ENCODE results near the gene ALG3.
A peak's percentile ranks its signal among the peaks of the same experiment; 100 is the strongest.

The ALG3 gene

DNA sequence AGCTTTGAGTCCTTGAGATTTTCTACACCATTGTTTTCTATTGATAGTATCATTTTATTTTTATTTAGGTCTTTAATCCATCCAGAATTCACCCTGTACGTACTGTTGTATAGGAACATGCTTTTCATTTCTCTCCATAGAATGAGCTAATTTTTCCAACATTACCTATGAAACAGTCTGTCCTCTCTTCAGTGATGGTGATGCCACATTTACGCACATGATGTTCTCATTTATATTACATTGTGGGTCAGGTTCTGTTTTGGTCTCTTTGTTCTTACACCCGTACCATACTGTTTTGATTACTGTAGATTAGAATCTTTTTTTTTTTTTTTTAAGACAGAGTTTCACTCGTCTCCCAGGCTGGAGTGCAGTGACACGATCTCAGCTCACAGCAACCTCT is 37.0 kb downstream of the ALG3 start:
- intact Hi-C loops (cut with DNase I), result no loop called here
- DNase-seq, result no peak

DNA sequence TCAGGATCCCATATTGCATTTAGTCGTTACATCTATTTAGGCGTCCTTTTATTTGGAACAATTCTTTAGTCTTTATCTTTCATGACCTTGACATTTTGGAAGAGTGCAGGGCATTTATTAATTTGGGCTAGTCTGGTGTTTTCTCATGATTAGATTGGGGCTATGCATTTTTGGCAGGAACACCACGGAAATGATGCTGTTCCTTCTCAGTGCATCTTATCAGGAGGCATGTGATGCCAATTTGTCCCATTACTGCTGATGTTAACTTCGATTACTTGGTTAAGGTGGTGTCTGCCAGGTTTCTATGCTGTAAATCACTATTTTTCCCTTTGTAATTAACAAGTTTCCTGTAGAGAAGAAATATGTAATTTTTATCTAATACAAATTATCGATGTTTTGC is 37.5 kb downstream of the ALG3 start:
- DNase-seq, result no peak
- intact Hi-C loops (cut with DNase I), result no loop called here

DNA sequence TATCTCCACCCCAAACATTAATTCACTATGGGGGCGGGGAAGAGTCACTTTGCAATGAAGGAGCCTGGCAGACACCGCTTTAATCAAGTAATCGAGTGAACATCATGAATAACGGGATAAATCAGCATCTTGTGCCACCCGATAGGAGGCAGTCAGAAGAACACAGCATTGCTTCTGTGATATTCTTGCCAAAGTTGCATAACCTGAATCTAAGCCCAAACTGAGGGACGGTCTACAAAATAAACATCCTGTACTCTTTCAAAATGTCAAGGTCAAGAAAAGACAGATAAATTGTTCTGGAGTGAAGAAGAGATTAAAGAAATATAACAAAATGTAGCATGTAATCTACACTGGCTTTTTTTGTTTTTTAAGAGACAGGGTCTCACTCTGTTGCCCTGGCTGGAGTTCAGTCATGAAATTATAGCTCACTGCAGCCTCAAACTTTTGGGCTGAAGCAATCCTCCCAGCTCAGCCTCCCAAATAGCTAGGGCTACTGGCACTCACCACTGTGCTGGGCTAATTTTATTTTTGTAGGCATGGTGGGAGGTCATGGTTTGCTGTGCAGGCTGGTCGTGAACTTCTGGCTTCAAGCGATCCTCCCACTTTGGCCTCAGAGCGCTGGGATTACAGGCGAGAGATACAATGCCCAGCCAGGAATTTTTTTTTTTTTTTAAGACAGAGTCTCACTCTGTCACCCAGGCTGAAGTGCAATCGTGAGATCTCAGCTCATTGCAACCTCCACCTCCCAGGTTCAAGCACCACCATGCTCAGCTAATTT is 39.4 kb downstream of the ALG3 start:
- intact Hi-C loops (cut with DNase I), result no loop called here
- peak in 1 of 10 donors; percentile 9 for DNase-seq

DNA sequence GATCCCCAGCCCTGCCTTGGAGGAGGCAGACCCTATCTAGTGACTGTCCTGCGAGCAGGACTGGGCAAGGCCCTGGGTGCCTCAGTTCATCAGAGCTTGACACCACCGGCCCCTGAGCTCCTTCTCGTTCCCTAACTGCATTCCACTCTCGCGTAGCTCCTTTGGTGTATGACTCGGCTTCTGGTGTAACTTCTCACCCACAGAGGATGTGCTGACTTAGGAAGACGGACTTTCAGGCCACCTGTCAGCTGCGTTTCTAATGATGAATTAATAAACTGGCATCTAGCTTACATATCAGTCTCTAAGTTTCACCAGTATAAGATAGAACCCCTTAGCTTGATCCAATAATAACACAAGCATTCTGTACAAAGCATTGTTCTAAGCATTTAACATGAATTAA is 45.2 kb downstream of the ALG3 start:
- intact Hi-C loops (cut with DNase I), result no loop called here
- DNase-seq, result no peak

DNA sequence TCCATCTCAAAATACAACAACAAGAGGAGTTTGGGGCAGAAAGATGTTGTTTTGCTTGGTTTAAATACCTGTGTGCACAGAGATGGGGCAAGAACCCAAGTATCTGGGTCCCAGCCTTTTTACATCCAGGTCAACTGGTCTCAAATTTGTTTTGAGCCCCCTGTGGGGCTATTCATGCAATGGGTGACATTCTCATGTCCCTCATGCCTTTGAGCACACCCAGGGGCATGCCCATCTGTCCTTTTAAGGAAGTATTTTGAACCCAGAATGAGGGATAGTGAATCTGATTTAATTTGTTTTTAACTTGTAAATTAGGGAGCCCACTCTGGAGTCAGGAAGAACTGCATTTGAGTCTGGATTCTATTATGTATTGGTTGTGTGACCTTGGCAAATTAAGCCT is 47.9 kb downstream of the ALG3 start:
- no peak for DNase-seq
- intact Hi-C loops (cut with DNase I), result no loop called here

DNA sequence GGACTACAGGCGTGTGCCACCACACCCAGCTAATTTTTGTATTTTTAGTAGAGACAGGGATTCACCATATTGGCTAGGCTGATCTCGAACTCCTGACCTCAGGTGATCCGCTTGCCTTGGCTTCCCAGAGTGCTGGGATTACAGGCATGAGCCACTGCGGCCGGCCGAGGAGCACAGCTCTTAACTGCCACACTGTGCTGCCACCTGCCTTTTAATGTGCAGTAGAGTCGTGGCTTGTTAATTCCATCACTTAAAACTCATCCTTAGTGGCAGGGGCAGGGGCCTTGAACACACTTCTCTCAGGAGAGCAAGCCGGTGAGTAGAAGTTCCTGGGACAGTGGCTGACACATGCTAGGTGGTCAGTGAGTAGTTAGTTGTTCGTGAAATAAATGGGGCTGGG is 50.3 kb downstream of the ALG3 start:
- no peak for DNase-seq
- intact Hi-C loops (cut with DNase I), result no loop called here

DNA sequence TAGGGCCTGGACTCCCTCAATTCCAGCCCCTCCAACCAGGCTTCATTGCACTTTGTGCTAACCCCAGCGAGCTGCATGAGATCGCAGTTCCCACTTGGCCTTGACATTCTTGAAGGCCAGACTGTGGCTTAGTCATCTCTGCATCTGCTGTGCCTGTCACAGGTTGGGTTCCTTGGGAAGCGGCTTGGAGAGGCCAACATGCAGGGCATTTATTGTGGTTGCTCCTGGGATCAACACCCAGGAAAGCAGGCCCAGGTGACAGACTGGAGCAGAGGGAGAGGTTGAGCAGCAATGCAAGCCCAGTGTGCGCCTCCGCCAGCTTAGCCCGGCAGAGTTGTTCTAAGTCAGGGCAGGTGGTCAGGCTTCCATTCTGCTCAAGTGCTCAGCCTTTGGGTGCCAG is 52.2 kb downstream of the ALG3 start:
- intact Hi-C loops (cut with DNase I), result no loop called here
- DNase-seq, result peak in 1 of 10 donors; percentile 59

DNA sequence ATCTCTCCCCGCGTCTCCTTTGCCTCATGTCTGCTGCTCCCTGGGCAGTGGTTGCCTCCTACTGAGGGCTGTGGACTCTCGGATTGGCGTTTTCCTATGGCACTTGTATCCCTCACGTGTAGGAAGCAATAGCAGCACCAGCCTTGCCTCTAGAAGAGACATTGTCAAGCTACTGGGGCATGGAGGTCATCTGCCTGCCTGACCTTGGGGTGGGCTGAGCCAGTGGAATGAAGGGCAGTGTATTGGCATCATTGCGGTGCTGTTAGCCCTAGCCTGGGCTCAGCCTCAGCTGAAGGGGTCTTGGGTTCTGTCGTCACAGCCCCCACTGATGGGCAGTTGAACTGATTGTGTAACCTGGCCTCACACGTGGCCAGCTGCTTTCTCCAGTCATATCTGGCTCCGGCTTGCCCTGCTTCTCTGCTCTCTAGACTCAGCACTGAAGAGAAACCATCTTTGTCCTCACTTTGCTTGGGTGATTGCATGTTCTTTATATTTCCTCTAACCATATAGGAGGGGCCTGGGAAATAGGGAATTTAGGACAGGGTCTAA is 54.7 kb downstream of the ALG3 start:
- no peak for DNase-seq
- intact Hi-C loops (cut with DNase I), result no loop called here

DNA sequence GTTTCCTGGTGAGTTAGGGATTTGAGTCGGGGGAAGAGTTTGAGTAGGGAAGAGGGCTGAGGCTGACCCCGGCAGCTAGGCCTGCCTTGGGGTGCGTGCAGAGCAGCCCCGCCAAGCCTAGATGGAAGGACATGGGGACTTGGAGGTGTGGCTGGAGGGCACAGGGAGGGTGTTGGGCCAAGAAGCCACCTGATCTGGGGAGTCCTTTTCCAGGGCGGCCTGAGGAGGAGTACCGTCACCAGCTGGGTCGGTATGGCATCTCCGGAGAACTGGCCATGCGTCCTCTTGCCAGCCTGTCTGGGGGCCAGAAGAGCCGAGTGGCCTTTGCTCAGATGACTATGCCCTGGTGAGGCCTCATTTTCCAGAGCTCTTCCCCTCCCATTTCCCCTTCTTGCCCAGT is 55.9 kb downstream of the ALG3 start:
- DNase-seq, result peak in 2 of 10 donors; percentile 39 to 43
- intact Hi-C loops (cut with DNase I), result no loop called here
